Mesendoderm (in vitro differentiated cells): ENCODE data around the gene EME2.
"Not testable (repeated sequence)": the region's sequence is repeated elsewhere in the genome, so short reads cannot be mapped to it uniquely, and the experiment has no call there.

Source experiments
- DNase-seq: peaks from one replicate; pipeline ENCODE4 v3.0.0; 2013
- H2AK5ac ChIP-seq: 2 replicates; pipeline ENCODE4 v1.6.1; 2013; ENCODE audit warnings: low read length, inconsistent platforms
- H2BK120ac ChIP-seq: 2 replicates; pipeline ENCODE4 v1.6.1; 2013; ENCODE audit warnings: low read depth, mild to moderate bottlenecking, low read length, moderate library complexity, mixed read lengths
- H2BK15ac ChIP-seq: replicated peaks from 2 replicates; pipeline ENCODE4 v1.6.1; 2013; ENCODE audit warnings: low read depth, mild to moderate bottlenecking, moderate library complexity
- H2BK5ac ChIP-seq: 2 replicates; pipeline ENCODE4 v1.6.1; 2013; ENCODE audit warnings: low read length, inconsistent platforms
- H3K18ac ChIP-seq: 2 replicates; pipeline ENCODE4 v1.6.1; 2013; ENCODE audit warnings: mild to moderate bottlenecking, low read length, mixed read lengths
- H3K23ac ChIP-seq: one replicate; pipeline ENCODE4 v1.6.1; 2013; ENCODE audit warnings: low read length
- H3K27ac ChIP-seq: 2 replicates; pipeline ENCODE4 v1.5.1; 2013; ENCODE audit warnings: low read depth, mild to moderate bottlenecking, inconsistent platforms, low read length, moderate library complexity
- H3K27me3 ChIP-seq: 2 replicates; pipeline ENCODE4 v1.6.1; 2013; ENCODE audit warnings: low read length, control low read depth, mild to moderate bottlenecking, inconsistent platforms; ENCODE audit not compliant: insufficient read depth, poor library complexity
- H3K36me3 ChIP-seq: 2 replicates; pipeline ENCODE4 v1.6.1; 2013; ENCODE audit warnings: low read length, inconsistent platforms; ENCODE audit not compliant: control insufficient read depth, insufficient read depth
- H3K4ac ChIP-seq: one replicate; pipeline ENCODE4 v1.6.1; 2013; ENCODE audit warnings: low read depth, mild to moderate bottlenecking, low read length, moderate library complexity
- H3K4me1 ChIP-seq: 2 replicates; pipeline ENCODE4 v1.6.1; 2013; ENCODE audit warnings: low read depth, low read length, inconsistent platforms; ENCODE audit not compliant: control insufficient read depth
- H3K4me2 ChIP-seq: 2 replicates; pipeline ENCODE4 v1.6.1; 2013; ENCODE audit warnings: low read length
- H3K4me3 ChIP-seq: 2 replicates; pipeline ENCODE4 v1.5.1; 2013; ENCODE audit warnings: mild to moderate bottlenecking, low read length
- H3K56ac ChIP-seq: one replicate; pipeline ENCODE4 v1.6.1; 2013; ENCODE audit warnings: low read length
- H3K79me1 ChIP-seq: 2 replicates; pipeline ENCODE4 v1.6.1; 2013; ENCODE audit warnings: low read length, inconsistent platforms
- H3K79me2 ChIP-seq: 2 replicates; pipeline ENCODE4 v1.6.1; 2013; ENCODE audit warnings: mild to moderate bottlenecking, low read length; ENCODE audit not compliant: control insufficient read depth, insufficient read depth
- H3K9ac ChIP-seq: 2 replicates; pipeline ENCODE4 v1.6.1; 2013; ENCODE audit warnings: low read length, inconsistent platforms
- H4K5ac ChIP-seq: one replicate; pipeline ENCODE4 v1.6.1; 2013; ENCODE audit warnings: low read length
- H4K8ac ChIP-seq: one replicate; pipeline ENCODE4 v1.6.1; 2013; ENCODE audit warnings: low read depth, mild to moderate bottlenecking, control low read depth, low read length, moderate library complexity
- WGBS: extraction: QIAGEN DNeasy Blood & Tissue Kit; methylation state at CpG from one replicate; pipeline ENCODE4 v1.1.7; 2013; ENCODE audit warnings: low lambda C conversion rate, missing lambda C conversion rate; ENCODE audit not compliant: insufficient coverage; ENCODE audit errors: extremely low coverage; 5-methylcytosine and 5-hydroxymethylcytosine counted together

EME2 gene

GRCh38 chr16:1799263-1799662 is 26.7 kb downstream of the EME2 start:
- not testable (repeated sequence) for DNase-seq, H2BK120ac ChIP-seq, H3K23ac ChIP-seq, H3K4me3 ChIP-seq, H3K79me2 ChIP-seq, H3K36me3 ChIP-seq, H3K18ac ChIP-seq, H2BK15ac ChIP-seq, H3K79me1 ChIP-seq, H3K4me2 ChIP-seq, H3K27ac ChIP-seq, H3K9ac ChIP-seq, H3K27me3 ChIP-seq, H4K5ac ChIP-seq, H4K8ac ChIP-seq, H3K4me1 ChIP-seq, H3K56ac ChIP-seq, H2BK5ac ChIP-seq, H2AK5ac ChIP-seq, H3K4ac ChIP-seq
- no CpG with 5 or more reads among the region's 5 CpGs for WGBS

GRCh38 chr16:1800701-1801100 is 28.1 kb downstream of the EME2 start:
- Histone ChIP-seq H2AK5ac (no peak overlapping the region), H3K23ac (no peak overlapping the region), H2BK5ac (no peak overlapping the region), H3K9ac (no peak overlapping the region), H3K36me3 (no peaks in the 10 kb centered on the region), H3K18ac (no peak overlapping the region), H3K79me1 (no peaks in the 10 kb centered on the region), H3K4me2 (no peak overlapping the region), H3K27ac (no peak overlapping the region), H3K4me3 (no peak overlapping the region), H3K4ac (no peak overlapping the region), H3K4me1 (no peaks in the 10 kb centered on the region), H3K27me3 (no peaks in the 10 kb centered on the region), H4K5ac (no peak overlapping the region), H3K79me2 (no peaks in the 10 kb centered on the region), H2BK15ac (no peak overlapping the region), H4K8ac (no peak overlapping the region), H3K56ac (no peak overlapping the region), H2BK120ac (no peak overlapping the region)
- no peak for DNase-seq
- WGBS: no CpG with 5 or more reads among the region's 10 CpGs

GRCh38 chr16:1807626-1808025 is 35.0 kb downstream of the EME2 start:
- H3K9ac ChIP-seq: no peak overlapping the region
- no peak overlapping the region for H4K5ac ChIP-seq
- H2BK15ac ChIP-seq: no peak overlapping the region
- no peak overlapping the region for H4K8ac ChIP-seq
- H3K18ac ChIP-seq: no peak overlapping the region
- DNase-seq: no peak
- no CpG with 5 or more reads among the region's 10 CpGs for WGBS
- H3K4me3 ChIP-seq: no peak overlapping the region
- no peaks in the 10 kb centered on the region for H3K27me3 ChIP-seq
- no peak overlapping the region for H3K23ac ChIP-seq
- no peaks in the 10 kb centered on the region for H3K4me1 ChIP-seq
- no peaks in the 10 kb centered on the region for H3K79me2 ChIP-seq
- no peak overlapping the region for H2AK5ac ChIP-seq
- H3K79me1 ChIP-seq: no peaks in the 10 kb centered on the region
- H3K56ac ChIP-seq: no peak overlapping the region
- no peak overlapping the region for H3K4me2 ChIP-seq
- no peak overlapping the region for H3K4ac ChIP-seq
- H2BK5ac ChIP-seq: no peak overlapping the region
- H2BK120ac ChIP-seq: no peak overlapping the region
- H3K36me3 ChIP-seq: no peaks in the 10 kb centered on the region
- H3K27ac ChIP-seq: no peak overlapping the region

GRCh38 chr16:1808691-1809090 is 36.1 kb downstream of the EME2 start:
- Histone ChIP-seq H3K9ac (no peak overlapping the region), H4K5ac (no peak overlapping the region), H3K4ac (no peak overlapping the region), H2AK5ac (no peak overlapping the region), H2BK5ac (no peak overlapping the region), H2BK15ac (no peak overlapping the region), H3K79me2 (no peaks in the 10 kb centered on the region), H2BK120ac (no peak overlapping the region), H3K27me3 (no peaks in the 10 kb centered on the region), H3K4me1 (no peaks in the 10 kb centered on the region), H3K79me1 (no peaks in the 10 kb centered on the region), H3K4me3 (no peak overlapping the region), H3K36me3 (no peaks in the 10 kb centered on the region), H3K18ac (no peak overlapping the region), H3K27ac (no peak overlapping the region), H3K23ac (no peak overlapping the region), H4K8ac (no peak overlapping the region), H3K56ac (no peak overlapping the region), H3K4me2 (no peak overlapping the region)
- no peak for DNase-seq
- WGBS: no CpG with 5 or more reads among the region's 18 CpGs

GRCh38 chr16:1809281-1809801 is 36.7 kb downstream of the EME2 start:
- no peak overlapping the region for H3K4me2 ChIP-seq
- H3K79me1 ChIP-seq: no peaks in the 10 kb centered on the region
- no peak overlapping the region for H4K5ac ChIP-seq
- no peak overlapping the region for H3K27ac ChIP-seq
- H2BK15ac ChIP-seq: no peak overlapping the region
- H3K36me3 ChIP-seq: no peaks in the 10 kb centered on the region
- H2AK5ac ChIP-seq: no peak overlapping the region
- no peak overlapping the region for H3K23ac ChIP-seq
- H2BK120ac ChIP-seq: no peak overlapping the region
- H4K8ac ChIP-seq: no peak overlapping the region
- H3K4me3 ChIP-seq: no peak overlapping the region
- H3K4ac ChIP-seq: no peak overlapping the region
- WGBS: no CpG with 5 or more reads among the region's 28 CpGs
- no peak overlapping the region for H3K18ac ChIP-seq
- H3K56ac ChIP-seq: no peak overlapping the region
- no peak overlapping the region for H2BK5ac ChIP-seq
- H3K79me2 ChIP-seq: no peaks in the 10 kb centered on the region
- no peaks in the 10 kb centered on the region for H3K27me3 ChIP-seq
- H3K9ac ChIP-seq: no peak overlapping the region
- DNase-seq: peak; percentile 43
- no peaks in the 10 kb centered on the region for H3K4me1 ChIP-seq

GRCh38 chr16:1810106-1810505 is 37.5 kb downstream of the EME2 start:
- no peak overlapping the region for H3K4me2 ChIP-seq
- no peak overlapping the region for H2BK15ac ChIP-seq
- no peaks in the 10 kb centered on the region for H3K27me3 ChIP-seq
- no peak overlapping the region for H3K4ac ChIP-seq
- no peaks in the 10 kb centered on the region for H3K36me3 ChIP-seq
- no peak overlapping the region for H3K56ac ChIP-seq
- no peaks in the 10 kb centered on the region for H3K4me1 ChIP-seq
- H3K79me2 ChIP-seq: no peaks in the 10 kb centered on the region
- no peak overlapping the region for H2BK5ac ChIP-seq
- no peak overlapping the region for H4K8ac ChIP-seq
- DNase-seq: no peak
- no peak overlapping the region for H3K23ac ChIP-seq
- WGBS: no CpG with 5 or more reads among the region's 16 CpGs
- H3K4me3 ChIP-seq: no peak overlapping the region
- no peak overlapping the region for H4K5ac ChIP-seq
- H2BK120ac ChIP-seq: no peak overlapping the region
- H3K79me1 ChIP-seq: no peaks in the 10 kb centered on the region
- no peak overlapping the region for H3K27ac ChIP-seq
- no peak overlapping the region for H2AK5ac ChIP-seq
- H3K18ac ChIP-seq: no peak overlapping the region
- H3K9ac ChIP-seq: no peak overlapping the region
